Osteoblast (primary cell): ENCODE results near the gene MSRB1. TPM values are rescaled to one million over a fixed set of nuclear protein-coding genes. Genes with fewer than 3 reads are reported as not detected.

Experiments
- DNase-seq: peaks from one replicate; pipeline ENCODE4 v3.0.0; 2011; ENCODE audit warnings: low spot score, mixed read lengths; ENCODE audit not compliant: insufficient read length; ENCODE audit errors: missing footprints
- H2AFZ ChIP-seq: 2 replicates; pipeline ENCODE4 v1.6.0; 2011; ENCODE audit warnings: mild to moderate bottlenecking, low read length
- H3K27ac ChIP-seq: 2 replicates; pipeline ENCODE4 v1.5.1; 2011; ENCODE audit warnings: mild to moderate bottlenecking, low read depth, low read length, moderate library complexity
- H3K27me3 ChIP-seq: 2 replicates; pipeline ENCODE4 v1.6.0; 2012; ENCODE audit warnings: mild to moderate bottlenecking, control low read depth, inconsistent platforms, low read length, moderate library complexity; ENCODE audit not compliant: insufficient read depth
- H3K36me3 ChIP-seq: 2 replicates; pipeline ENCODE4 v1.5.1; 2011; ENCODE audit warnings: mild to moderate bottlenecking, low read length, control low read depth, moderate library complexity; ENCODE audit not compliant: insufficient read depth
- H3K4me1 ChIP-seq: 2 replicates; pipeline ENCODE4 v1.5.1; 2011; ENCODE audit warnings: mild to moderate bottlenecking, low read length, control low read depth, moderate library complexity; ENCODE audit not compliant: insufficient read depth
- H3K4me2 ChIP-seq: 2 replicates; pipeline ENCODE4 v1.6.0; 2011; ENCODE audit warnings: mild to moderate bottlenecking, low read length; ENCODE audit not compliant: insufficient read depth
- H3K4me3 ChIP-seq: fragments of 200-600 bp; sonication (generic); 3 replicates; pipeline ENCODE4 v1.5.1; 2012; ENCODE audit warnings: mild to moderate bottlenecking, low read length, inconsistent platforms; ENCODE audit not compliant: insufficient read depth
- H3K79me2 ChIP-seq: 2 replicates; pipeline ENCODE4 v1.6.0; 2012; ENCODE audit warnings: mild to moderate bottlenecking, low read length, control low read depth, inconsistent platforms; ENCODE audit not compliant: insufficient read depth
- H3K9me3 ChIP-seq: 2 replicates; pipeline ENCODE4 v1.5.1; 2011; ENCODE audit warnings: low read depth, low read length, control low read depth
- H4K20me1 ChIP-seq: 2 replicates; pipeline ENCODE4 v1.6.0; 2012; ENCODE audit warnings: mild to moderate bottlenecking, low read length, control low read depth; ENCODE audit not compliant: insufficient read depth
- total RNA-seq: library from RNA; depleted of rRNA; stranded (reverse); fragments of >200 nt; gene quantifications from 2 replicates; pipeline ENCODE4 v1.2.3, GENCODE V29; 2012
- TF ChIP-seq, protein P1 (sequence below): IDR thresholded peaks from 2 replicates; pipeline ENCODE4 v1.5.1; 2011; ENCODE audit warnings: mild to moderate bottlenecking, low read depth, low read length, moderate library complexity; ENCODE audit errors: extremely low read depth

MSRB1 gene
- total RNA-seq, 1 donor: 18.1 TPM

DNA sequence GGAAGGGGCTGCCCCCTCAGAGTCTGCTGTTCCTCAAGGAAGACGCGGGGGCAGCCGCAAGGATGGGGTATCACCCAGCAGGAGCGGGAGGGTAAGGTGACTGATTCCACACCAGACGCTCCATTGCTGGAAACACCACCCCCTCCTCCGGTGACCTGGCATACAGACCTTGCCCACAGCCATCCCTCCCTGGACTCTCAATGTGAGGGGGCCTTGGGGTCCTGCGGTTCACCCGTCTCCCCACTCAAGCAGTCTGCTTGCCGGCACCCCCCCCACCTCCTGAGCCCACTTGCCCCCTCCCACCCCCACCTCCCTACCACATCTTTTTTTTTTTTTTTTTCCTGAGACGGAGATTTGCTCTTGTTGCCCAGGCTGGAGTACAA lies 12.7 kb downstream of the MSRB1 start:
- Histone ChIP-seq H3K36me3 (no peaks in the 10 kb centered on the region), H4K20me1 (no peaks in the 10 kb centered on the region), H3K9me3 (no peaks in the 10 kb centered on the region), H3K79me2 (no peaks in the 10 kb centered on the region), H3K27ac (no peak overlapping the region), H2AFZ (no peak overlapping the region), H3K4me2 (no peak overlapping the region), H3K4me3 (no peak overlapping the region), H3K27me3 (peaks cover 9% of the 10 kb centered on the region), H3K4me1 (no peaks in the 10 kb centered on the region)
- DNase-seq: no peak
- TF ChIP-seq, protein P1, sequence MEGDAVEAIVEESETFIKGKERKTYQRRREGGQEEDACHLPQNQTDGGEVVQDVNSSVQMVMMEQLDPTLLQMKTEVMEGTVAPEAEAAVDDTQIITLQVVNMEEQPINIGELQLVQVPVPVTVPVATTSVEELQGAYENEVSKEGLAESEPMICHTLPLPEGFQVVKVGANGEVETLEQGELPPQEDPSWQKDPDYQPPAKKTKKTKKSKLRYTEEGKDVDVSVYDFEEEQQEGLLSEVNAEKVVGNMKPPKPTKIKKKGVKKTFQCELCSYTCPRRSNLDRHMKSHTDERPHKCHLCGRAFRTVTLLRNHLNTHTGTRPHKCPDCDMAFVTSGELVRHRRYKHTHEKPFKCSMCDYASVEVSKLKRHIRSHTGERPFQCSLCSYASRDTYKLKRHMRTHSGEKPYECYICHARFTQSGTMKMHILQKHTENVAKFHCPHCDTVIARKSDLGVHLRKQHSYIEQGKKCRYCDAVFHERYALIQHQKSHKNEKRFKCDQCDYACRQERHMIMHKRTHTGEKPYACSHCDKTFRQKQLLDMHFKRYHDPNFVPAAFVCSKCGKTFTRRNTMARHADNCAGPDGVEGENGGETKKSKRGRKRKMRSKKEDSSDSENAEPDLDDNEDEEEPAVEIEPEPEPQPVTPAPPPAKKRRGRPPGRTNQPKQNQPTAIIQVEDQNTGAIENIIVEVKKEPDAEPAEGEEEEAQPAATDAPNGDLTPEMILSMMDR: no peak

DNA sequence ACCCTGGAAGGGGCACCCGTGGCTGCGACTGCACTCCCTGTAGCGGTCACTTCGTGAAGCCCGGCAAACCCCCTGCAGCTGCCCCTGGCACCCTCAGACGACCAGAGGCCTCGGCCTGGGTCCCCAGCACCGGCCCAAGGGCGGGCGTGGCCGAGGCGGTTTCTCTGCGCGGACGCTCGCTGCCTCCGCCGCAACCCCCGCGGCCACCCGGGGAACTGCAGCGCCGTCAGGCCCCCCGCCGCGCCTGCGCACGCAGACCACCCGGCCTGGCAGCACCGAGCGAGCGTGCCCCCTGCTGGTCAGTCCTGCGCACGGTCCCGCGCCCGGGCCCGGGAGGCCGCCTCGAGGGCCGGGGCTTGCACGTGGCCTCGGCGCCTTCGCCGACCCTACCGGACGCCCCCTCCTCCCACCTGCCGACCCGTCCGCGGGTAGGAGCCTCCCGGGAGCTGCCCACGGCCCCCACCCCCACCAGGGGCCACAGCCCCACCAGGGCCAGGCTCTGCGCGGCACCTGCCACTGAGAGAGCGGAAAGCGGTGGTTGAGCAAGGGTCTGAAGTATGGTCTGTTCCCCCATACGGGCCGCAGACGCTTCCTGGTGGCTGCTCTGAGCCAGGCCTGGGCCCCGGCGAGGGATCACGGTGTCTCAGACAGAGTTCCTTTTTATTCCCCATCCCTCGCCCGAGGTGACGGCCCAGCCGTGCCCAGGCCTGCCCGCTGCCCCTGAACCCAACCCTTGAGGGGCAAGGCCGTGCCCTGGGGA lies 13.2 kb downstream of the MSRB1 start:
- Histone ChIP-seq H3K4me2 (peak overlapping the region; percentile 84), H3K36me3 (no peaks in the 10 kb centered on the region), H3K27ac (no peak overlapping the region), H3K79me2 (no peaks in the 10 kb centered on the region), H3K9me3 (no peaks in the 10 kb centered on the region), H3K27me3 (peaks cover 9% of the 10 kb centered on the region), H4K20me1 (no peaks in the 10 kb centered on the region), H3K4me1 (no peaks in the 10 kb centered on the region), H2AFZ (peak overlapping the region; percentile 85), H3K4me3 (peak overlapping the region; percentile 73)
- DNase-seq: peak; percentile 100
- TF ChIP-seq, protein P1: peak; percentile 68

DNA sequence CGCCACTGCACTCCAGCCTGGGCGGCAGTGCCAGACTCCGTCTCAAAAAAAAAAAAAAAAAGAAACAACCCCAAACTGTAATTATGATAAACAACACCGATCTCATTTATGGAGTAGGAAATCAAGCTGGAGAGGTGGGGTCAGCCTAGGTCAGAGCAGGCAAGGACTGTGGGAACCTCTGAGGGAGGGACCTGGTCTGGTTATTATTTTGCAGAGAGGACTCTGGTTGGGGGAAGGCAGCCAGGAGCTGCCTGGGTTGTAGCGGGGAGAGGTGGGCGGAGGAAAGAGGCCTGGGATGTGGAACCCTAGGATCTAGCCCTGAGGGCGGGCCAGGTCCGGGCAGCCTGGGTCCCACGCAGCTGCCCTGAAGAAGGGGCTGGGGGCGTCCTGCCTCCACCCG lies 13.9 kb downstream of the MSRB1 start:
- TF ChIP-seq, protein P1: no peak
- peak; percentile 95 for DNase-seq
- Histone ChIP-seq H4K20me1 (no peaks in the 10 kb centered on the region), H2AFZ (peak overlapping the region; percentile 85), H3K9me3 (no peaks in the 10 kb centered on the region), H3K4me3 (peak overlapping the region; percentile 73), H3K4me1 (no peaks in the 10 kb centered on the region), H3K79me2 (no peaks in the 10 kb centered on the region), H3K36me3 (no peaks in the 10 kb centered on the region), H3K4me2 (peak overlapping the region; percentile 84), H3K27ac (no peak overlapping the region), H3K27me3 (peaks cover 15% of the 10 kb centered on the region)

DNA sequence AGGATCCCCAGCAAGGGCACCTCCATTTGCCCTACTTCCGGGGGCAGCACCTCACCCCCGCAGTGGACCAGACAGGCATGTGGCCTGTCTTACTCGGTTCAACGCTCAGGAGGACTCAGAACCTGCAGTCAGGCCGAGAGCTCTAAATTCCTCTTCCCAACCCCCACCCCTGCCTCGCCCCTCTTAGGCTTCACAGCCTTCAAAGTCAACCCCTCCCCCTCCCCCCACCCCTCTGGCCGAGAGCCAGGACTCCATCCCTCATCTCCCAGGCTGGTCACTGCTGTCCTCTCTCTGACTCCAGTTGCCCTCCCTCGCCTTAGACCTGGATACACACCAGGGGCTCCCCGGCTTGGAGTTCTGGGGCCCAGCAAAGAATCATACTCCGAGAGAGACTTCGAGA lies 16.7 kb downstream of the MSRB1 start:
- H3K27me3 ChIP-seq: peaks cover 37% of the 10 kb centered on the region
- no peaks in the 10 kb centered on the region for H3K4me1 ChIP-seq
- TF ChIP-seq, protein P1: no peak
- H3K4me3 ChIP-seq: no peak overlapping the region
- DNase-seq: no peak
- no peaks in the 10 kb centered on the region for H4K20me1 ChIP-seq
- no peak overlapping the region for H2AFZ ChIP-seq
- H3K27ac ChIP-seq: no peak overlapping the region
- no peaks in the 10 kb centered on the region for H3K36me3 ChIP-seq
- H3K9me3 ChIP-seq: no peaks in the 10 kb centered on the region
- no peaks in the 10 kb centered on the region for H3K79me2 ChIP-seq
- H3K4me2 ChIP-seq: no peak overlapping the region
